ENCODE measurements around the gene TCP11. TPM values are rescaled to one million over a fixed set of nuclear protein-coding genes. Genes with fewer than 3 reads are reported as not detected.

TCP11 gene
- total and polyA plus RNA-seq, 4 donors, result 0.16 to 1.7 (median 0.56) TPM

DNA sequence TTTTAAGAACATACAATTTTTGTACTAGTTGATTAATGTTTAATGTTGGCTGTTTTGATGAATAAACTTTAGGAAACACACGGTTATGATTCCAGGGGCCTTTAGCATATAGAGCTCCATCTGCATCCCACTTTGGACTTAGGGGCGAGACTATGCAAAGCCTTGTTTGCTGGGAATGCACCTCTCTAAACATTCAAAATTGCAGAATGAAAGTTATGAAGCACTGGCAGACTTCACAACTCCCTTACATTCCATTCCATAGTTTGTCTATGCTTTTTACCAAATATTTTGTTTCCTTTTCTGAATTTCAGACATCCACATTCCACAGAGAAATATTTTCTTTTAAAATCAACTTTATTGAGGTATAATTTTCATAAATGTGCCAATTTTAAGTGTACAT is 10.3 kb upstream of the TCP11 start:
- no peaks in the 10 kb centered on the region for H3K27me3 ChIP-seq (ENCODE audit: control insufficient read depth in 3 of 3, insufficient read depth in 3 of 3, low read length in 2 of 3)
- TF ChIP-seq, protein P1, sequence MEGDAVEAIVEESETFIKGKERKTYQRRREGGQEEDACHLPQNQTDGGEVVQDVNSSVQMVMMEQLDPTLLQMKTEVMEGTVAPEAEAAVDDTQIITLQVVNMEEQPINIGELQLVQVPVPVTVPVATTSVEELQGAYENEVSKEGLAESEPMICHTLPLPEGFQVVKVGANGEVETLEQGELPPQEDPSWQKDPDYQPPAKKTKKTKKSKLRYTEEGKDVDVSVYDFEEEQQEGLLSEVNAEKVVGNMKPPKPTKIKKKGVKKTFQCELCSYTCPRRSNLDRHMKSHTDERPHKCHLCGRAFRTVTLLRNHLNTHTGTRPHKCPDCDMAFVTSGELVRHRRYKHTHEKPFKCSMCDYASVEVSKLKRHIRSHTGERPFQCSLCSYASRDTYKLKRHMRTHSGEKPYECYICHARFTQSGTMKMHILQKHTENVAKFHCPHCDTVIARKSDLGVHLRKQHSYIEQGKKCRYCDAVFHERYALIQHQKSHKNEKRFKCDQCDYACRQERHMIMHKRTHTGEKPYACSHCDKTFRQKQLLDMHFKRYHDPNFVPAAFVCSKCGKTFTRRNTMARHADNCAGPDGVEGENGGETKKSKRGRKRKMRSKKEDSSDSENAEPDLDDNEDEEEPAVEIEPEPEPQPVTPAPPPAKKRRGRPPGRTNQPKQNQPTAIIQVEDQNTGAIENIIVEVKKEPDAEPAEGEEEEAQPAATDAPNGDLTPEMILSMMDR (IDR thresholded peaks at IDR 0.05; ENCODE audit: control extremely low read depth, extremely low read depth), result no peak
- H3K9ac ChIP-seq (ENCODE audit: insufficient read depth in 1 of 2, low read length in 2 of 2), result no peak overlapping the region
- no peak for ATAC-seq (ENCODE audit: insufficient read depth, low FRiP score)
- H3K9me3 ChIP-seq (ENCODE audit: control insufficient read depth in 4 of 4, insufficient read depth in 3 of 4, low read length in 3 of 4), result no peaks in the 10 kb centered on the region
- no peaks in the 10 kb centered on the region for H3K36me3 ChIP-seq (ENCODE audit: control insufficient read depth in 4 of 4, insufficient read depth in 4 of 4, low read length in 4 of 4)
- WGBS, 2 donors, result 90 to 93% methylated on average over 2 of the region's 2 CpGs
- H3K4me3 ChIP-seq, result no peak overlapping the region
- H3K4me1 ChIP-seq (ENCODE audit: control insufficient read depth in 5 of 5, insufficient read depth in 5 of 5, low read length in 5 of 5), result peaks cover 0 to 20% (median 4%) of the 10 kb centered on the region in 5 donors
- H3K27ac ChIP-seq (ENCODE audit: low read depth in 1 of 2, low read length in 1 of 2), result no peak overlapping the region
- DNase-seq, result no peak

GRCh38 chr6:35149891-35150566 is 8.9 kb upstream of the TCP11 start:
- no peak for ATAC-seq (ENCODE audit: insufficient read depth, low FRiP score)
- Histone ChIP-seq H3K4me1 (ENCODE audit: control insufficient read depth in 5 of 5, insufficient read depth in 5 of 5, low read length in 5 of 5) (peaks cover 0 to 22% (median 4%) of the 10 kb centered on the region in 5 donors), H3K36me3 (ENCODE audit: control insufficient read depth in 4 of 4, insufficient read depth in 4 of 4, low read length in 4 of 4) (no peaks in the 10 kb centered on the region), H3K27ac (ENCODE audit: low read depth in 1 of 2, low read length in 1 of 2) (no peak overlapping the region), H3K9ac (ENCODE audit: insufficient read depth in 1 of 2, low read length in 2 of 2) (no peak overlapping the region), H3K9me3 (ENCODE audit: control insufficient read depth in 4 of 4, insufficient read depth in 3 of 4, low read length in 3 of 4) (no peaks in the 10 kb centered on the region), H3K4me3 (no peak overlapping the region), H3K27me3 (ENCODE audit: control insufficient read depth in 3 of 3, insufficient read depth in 3 of 3, low read length in 2 of 3) (no peaks in the 10 kb centered on the region)
- WGBS, 2 donors, result 75 to 83% methylated on average over 16 of the region's 16 CpGs
- DNase-seq, result peak in 2 of 3 donors; percentile 21 to 56
- TF ChIP-seq, protein P1 (IDR thresholded peaks at IDR 0.05; ENCODE audit: control extremely low read depth, extremely low read depth), result no peak

GRCh38 chr6:35148167-35148741 is 7.1 kb upstream of the TCP11 start:
- ATAC-seq (ENCODE audit: insufficient read depth, low FRiP score) (no peak), DNase-seq (peak; percentile 62 to 64 (median 63))
- H3K27me3 ChIP-seq (ENCODE audit: control insufficient read depth in 3 of 3, insufficient read depth in 3 of 3, low read length in 2 of 3), result no peaks in the 10 kb centered on the region
- H3K4me3 ChIP-seq, result no peak overlapping the region
- H3K9me3 ChIP-seq (ENCODE audit: control insufficient read depth in 4 of 4, insufficient read depth in 3 of 4, low read length in 3 of 4), result no peaks in the 10 kb centered on the region
- 49 to 63% methylated on average over 8 of the region's 8 CpGs for WGBS, 2 donors
- no peak overlapping the region for H3K9ac ChIP-seq (ENCODE audit: insufficient read depth in 1 of 2, low read length in 2 of 2)
- peaks cover 0 to 22% (median 4%) of the 10 kb centered on the region in 5 donors for H3K4me1 ChIP-seq (ENCODE audit: control insufficient read depth in 5 of 5, insufficient read depth in 5 of 5, low read length in 5 of 5)
- H3K27ac ChIP-seq (ENCODE audit: low read depth in 1 of 2, low read length in 1 of 2), result no peak overlapping the region
- TF ChIP-seq, protein P1 (IDR thresholded peaks at IDR 0.05; ENCODE audit: control extremely low read depth, extremely low read depth), result no peak
- H3K36me3 ChIP-seq (ENCODE audit: control insufficient read depth in 4 of 4, insufficient read depth in 4 of 4, low read length in 4 of 4), result no peaks in the 10 kb centered on the region
